22Rv1 (cell line): Measurements from ENCODE around the gene FGGY.

Experiments used
- CTCF ChIP-seq: fragments of 450-650 bp; IDR thresholded peaks from 2 replicates; pipeline ENCODE4 v1.5.1; 2017; ENCODE audit warnings: mild to moderate bottlenecking
- ZFX ChIP-seq: fragments of 450-650 bp; IDR thresholded peaks from 2 replicates; pipeline ENCODE4 v1.6.1; 2017; ENCODE audit warnings: antibody characterized with exemption, borderline replicate concordance

GRCh38 chr1:59316497-59317128, 19.7 kb downstream of the FGGY start:
- TF ChIP-seq CTCF (no peak), ZFX (no peak)
